KMS-11 (cell line): ENCODE data around the gene MEGF11.

Experiments used
- H2AFZ ChIP-seq: fragments of 200-600 bp; sonication (generic); 2 replicates; pipeline ENCODE4 v1.6.1; 2016; ENCODE audit warnings: antibody characterized with exemption, mixed run types, low read depth
- H3K27ac ChIP-seq: fragments of 200-600 bp; sonication (generic); 2 replicates; pipeline ENCODE4 v1.6.1; 2016; ENCODE audit warnings: mild to moderate bottlenecking, mixed run types
- H3K27me3 ChIP-seq: fragments of 200-600 bp; sonication (generic); 2 replicates; pipeline ENCODE4 v1.6.1; 2017; ENCODE audit warnings: mild to moderate bottlenecking, low read depth, mixed run types, moderate library complexity; ENCODE audit not compliant: insufficient read depth
- H3K36me3 ChIP-seq: fragments of 200-600 bp; sonication (generic); 2 replicates; pipeline ENCODE4 v1.6.1; 2017; ENCODE audit warnings: mild to moderate bottlenecking, mixed run types; ENCODE audit not compliant: insufficient read depth
- H3K4me1 ChIP-seq: fragments of 200-600 bp; sonication (generic); 2 replicates; pipeline ENCODE4 v1.6.1; 2016; ENCODE audit warnings: mild to moderate bottlenecking, low read depth, mixed run types; ENCODE audit not compliant: poor library complexity, severe bottlenecking
- H3K4me2 ChIP-seq: fragments of 200-600 bp; sonication (generic); 2 replicates; pipeline ENCODE4 v1.7.0; 2016; ENCODE audit warnings: mild to moderate bottlenecking, mixed run types
- H3K4me3 ChIP-seq: fragments of 200-600 bp; sonication (generic); IDR thresholded peaks from 2 replicates; pipeline ENCODE4 v1.6.1; 2017; ENCODE audit warnings: low read depth, low read length, mixed read lengths; ENCODE audit not compliant: insufficient read depth
- H3K79me2 ChIP-seq: fragments of 200-600 bp; sonication (generic); 2 replicates; pipeline ENCODE4 v1.6.1; 2016; ENCODE audit warnings: low read depth, mixed run types; ENCODE audit not compliant: insufficient read depth
- H3K9ac ChIP-seq: fragments of 200-600 bp; sonication (generic); 2 replicates; pipeline ENCODE4 v1.6.1; 2016; ENCODE audit warnings: mild to moderate bottlenecking, mixed run types
- H4K20me1 ChIP-seq: fragments of 200-600 bp; sonication (generic); 2 replicates; pipeline ENCODE4 v1.6.1; 2016; ENCODE audit warnings: mild to moderate bottlenecking, mixed run types; ENCODE audit not compliant: insufficient read depth
- TF ChIP-seq, protein P1 (sequence below): fragments of 200-600 bp; sonication (generic); conservative IDR thresholded peaks from 2 replicates; pipeline ENCODE4 v1.6.1; 2017; ENCODE audit warnings: low read depth, mild to moderate bottlenecking, antibody characterized with exemption, low read length, moderate library complexity, mixed read lengths

Gene MEGF11

DNA sequence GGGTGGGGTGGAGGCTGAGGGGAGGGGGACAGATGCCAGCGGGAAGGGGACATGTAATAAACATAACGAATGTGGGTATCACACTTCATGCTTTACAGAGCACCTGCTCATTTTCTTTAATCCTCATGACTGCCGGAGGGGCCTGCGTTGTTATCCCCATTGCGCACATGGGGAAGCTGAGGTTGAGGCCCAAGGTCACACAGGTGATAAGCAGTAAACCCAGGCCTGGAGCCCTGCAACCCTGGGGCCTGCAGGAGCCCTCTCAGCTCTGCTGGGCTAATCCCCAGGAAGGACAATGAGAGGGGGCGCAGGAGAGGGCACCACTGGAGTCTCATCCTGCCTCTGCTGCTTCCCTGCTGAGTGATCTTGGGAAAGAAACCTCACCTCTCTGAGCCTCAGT, 64.3 kb downstream of the MEGF11 start:
- Histone ChIP-seq H3K79me2 (no peaks in the 10 kb centered on the region), H3K9ac (no peak overlapping the region), H3K4me3 (no peak overlapping the region), H3K27ac (no peak overlapping the region), H2AFZ (no peak overlapping the region), H3K27me3 (no peaks in the 10 kb centered on the region), H4K20me1 (no peaks in the 10 kb centered on the region), H3K36me3 (no peaks in the 10 kb centered on the region), H3K4me2 (no peak overlapping the region), H3K4me1 (no peaks in the 10 kb centered on the region)
- TF ChIP-seq, protein P1, sequence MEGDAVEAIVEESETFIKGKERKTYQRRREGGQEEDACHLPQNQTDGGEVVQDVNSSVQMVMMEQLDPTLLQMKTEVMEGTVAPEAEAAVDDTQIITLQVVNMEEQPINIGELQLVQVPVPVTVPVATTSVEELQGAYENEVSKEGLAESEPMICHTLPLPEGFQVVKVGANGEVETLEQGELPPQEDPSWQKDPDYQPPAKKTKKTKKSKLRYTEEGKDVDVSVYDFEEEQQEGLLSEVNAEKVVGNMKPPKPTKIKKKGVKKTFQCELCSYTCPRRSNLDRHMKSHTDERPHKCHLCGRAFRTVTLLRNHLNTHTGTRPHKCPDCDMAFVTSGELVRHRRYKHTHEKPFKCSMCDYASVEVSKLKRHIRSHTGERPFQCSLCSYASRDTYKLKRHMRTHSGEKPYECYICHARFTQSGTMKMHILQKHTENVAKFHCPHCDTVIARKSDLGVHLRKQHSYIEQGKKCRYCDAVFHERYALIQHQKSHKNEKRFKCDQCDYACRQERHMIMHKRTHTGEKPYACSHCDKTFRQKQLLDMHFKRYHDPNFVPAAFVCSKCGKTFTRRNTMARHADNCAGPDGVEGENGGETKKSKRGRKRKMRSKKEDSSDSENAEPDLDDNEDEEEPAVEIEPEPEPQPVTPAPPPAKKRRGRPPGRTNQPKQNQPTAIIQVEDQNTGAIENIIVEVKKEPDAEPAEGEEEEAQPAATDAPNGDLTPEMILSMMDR: no peak

DNA sequence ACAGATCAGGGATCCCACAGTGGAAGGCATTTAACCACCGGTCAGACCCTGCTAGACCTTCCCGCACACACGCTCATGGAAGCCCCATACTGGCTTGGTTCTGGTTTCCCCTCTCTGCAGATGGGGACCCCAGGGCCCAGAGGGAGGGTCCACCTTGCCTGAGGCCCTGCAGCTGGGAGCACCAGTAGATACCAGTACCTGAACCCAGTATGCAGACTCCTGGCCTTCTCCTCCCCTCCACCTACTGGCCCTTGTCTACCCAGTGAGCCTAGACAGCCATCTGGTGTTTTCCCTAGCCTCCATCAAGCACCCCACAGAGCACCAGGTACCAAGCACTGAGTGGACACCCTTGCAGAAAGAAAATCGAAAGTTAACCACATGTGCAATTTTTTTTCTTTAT, 65.1 kb downstream of the MEGF11 start:
- no peaks in the 10 kb centered on the region for H3K36me3 ChIP-seq
- TF ChIP-seq, protein P1: no peak
- no peak overlapping the region for H3K9ac ChIP-seq
- H3K27me3 ChIP-seq: no peaks in the 10 kb centered on the region
- no peaks in the 10 kb centered on the region for H4K20me1 ChIP-seq
- no peak overlapping the region for H2AFZ ChIP-seq
- no peaks in the 10 kb centered on the region for H3K4me1 ChIP-seq
- no peak overlapping the region for H3K4me3 ChIP-seq
- no peaks in the 10 kb centered on the region for H3K79me2 ChIP-seq
- no peak overlapping the region for H3K27ac ChIP-seq
- no peak overlapping the region for H3K4me2 ChIP-seq

DNA sequence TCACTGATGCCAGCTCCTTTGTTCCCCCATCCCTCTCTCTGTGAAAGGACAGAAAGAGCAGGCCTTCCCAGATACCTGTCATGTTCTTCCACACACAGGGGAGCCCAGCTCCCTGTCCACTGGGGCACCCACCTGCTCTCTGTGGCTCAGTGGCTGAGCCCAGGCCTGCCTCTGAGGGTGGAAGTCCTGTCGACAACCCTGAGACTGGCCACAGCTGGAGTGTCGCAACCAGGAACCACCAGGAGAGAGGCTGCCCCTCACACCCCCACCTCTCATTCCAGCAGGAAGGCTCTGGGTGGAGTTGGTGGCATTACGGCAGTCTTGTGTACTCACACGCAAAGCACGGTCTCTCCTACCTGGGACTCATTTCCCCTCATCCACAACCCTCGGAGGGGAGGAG, 66.3 kb downstream of the MEGF11 start:
- Histone ChIP-seq H4K20me1 (no peaks in the 10 kb centered on the region), H3K36me3 (no peaks in the 10 kb centered on the region), H3K4me3 (no peak overlapping the region), H3K9ac (no peak overlapping the region), H3K27me3 (no peaks in the 10 kb centered on the region), H3K4me2 (no peak overlapping the region), H2AFZ (no peak overlapping the region), H3K4me1 (no peaks in the 10 kb centered on the region), H3K27ac (no peak overlapping the region), H3K79me2 (no peaks in the 10 kb centered on the region)
- TF ChIP-seq, protein P1: no peak

DNA sequence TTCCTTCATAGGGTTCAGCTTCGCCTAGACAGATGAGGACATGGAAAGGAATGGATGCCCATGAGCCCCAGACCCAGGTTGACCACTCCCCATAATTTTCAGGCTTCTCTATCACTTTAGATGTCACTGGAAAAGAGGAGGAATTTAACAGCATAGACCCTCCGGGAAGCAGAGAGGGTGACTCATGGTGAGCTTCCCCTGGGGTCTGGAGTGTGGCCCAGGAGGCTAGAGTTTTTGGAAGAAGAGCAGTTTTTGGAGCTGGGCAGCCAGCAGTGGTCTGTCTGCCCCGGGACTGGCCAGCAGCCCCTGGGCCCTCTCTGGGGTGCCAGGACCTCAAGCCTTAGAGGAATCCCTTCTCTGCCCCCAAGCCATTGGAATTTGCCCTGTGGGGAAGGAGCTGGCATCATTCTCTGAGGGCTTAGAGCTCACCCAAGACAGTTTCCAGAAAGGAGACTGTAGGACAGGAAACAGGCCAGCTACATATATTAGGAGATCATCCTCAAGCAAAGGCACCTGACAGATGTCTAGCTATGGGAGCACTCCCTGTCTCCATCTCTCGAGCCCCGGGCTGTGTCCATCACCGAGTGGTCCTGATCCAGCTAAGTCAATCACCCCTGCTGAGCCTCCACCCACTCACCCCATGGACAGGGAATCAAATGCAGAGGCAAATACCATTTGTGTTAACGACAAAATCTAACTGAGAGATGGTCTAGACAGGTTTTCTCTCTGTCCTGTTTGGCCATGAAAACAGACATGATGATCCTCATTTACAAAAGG, 67.3 kb downstream of the MEGF11 start:
- Histone ChIP-seq H3K27me3 (no peaks in the 10 kb centered on the region), H3K4me2 (no peak overlapping the region), H3K4me3 (no peak overlapping the region), H2AFZ (no peak overlapping the region), H3K36me3 (no peaks in the 10 kb centered on the region), H3K9ac (no peak overlapping the region), H3K79me2 (no peaks in the 10 kb centered on the region), H3K4me1 (no peaks in the 10 kb centered on the region), H4K20me1 (no peaks in the 10 kb centered on the region), H3K27ac (no peak overlapping the region)
- TF ChIP-seq, protein P1: no peak
